ENCODE results near the gene MRPL19. TPM values are rescaled to one million over a fixed set of nuclear protein-coding genes. Genes with fewer than 3 reads are reported as not detected.
A peak's percentile ranks its signal among the peaks of the same experiment; 100 is the strongest.

Gene MRPL19
- total and polyA plus RNA-seq, 2 of the 13 experiments (the other 11 are each of a cell fraction or from before 2014, with no cell fraction given) = 43.2 to 163 TPM

DNA sequence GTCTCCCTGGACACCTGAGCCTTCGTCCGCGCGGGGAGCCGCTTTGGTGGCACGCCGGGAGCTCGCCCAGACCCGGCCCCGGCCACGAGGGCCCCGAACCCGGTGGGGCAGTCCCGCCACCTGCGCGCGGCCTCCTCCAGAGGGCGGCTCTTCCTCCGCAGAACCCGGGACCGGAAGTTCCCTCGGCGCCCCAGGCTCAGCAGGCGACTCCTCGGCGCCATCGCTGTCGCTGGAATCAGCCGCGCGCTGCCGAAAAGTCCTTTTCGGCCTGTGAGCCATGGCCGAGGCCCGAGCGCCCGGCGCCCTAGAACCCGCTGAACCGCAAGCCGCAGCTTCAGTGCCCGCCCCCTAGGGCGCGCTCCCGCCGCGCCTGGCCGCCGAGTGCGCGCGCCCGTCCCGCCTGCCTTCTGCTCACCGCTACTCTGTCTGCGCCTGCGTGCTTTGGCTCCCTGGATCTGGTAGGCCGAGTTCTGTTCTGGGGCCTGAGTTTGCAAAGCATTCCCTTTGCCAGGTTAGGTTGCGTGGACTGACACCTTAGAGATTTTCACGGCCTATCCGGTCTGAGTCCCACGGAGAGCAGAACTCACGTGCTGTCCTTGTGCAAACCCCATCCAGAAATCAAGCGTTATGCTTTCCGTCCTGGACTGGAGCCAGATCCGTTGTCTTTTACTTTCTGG, 64.1 kb downstream of the MRPL19 start, which contains the start of gene GCFC2 (continued):
- TF ChIP-seq, protein P1, sequence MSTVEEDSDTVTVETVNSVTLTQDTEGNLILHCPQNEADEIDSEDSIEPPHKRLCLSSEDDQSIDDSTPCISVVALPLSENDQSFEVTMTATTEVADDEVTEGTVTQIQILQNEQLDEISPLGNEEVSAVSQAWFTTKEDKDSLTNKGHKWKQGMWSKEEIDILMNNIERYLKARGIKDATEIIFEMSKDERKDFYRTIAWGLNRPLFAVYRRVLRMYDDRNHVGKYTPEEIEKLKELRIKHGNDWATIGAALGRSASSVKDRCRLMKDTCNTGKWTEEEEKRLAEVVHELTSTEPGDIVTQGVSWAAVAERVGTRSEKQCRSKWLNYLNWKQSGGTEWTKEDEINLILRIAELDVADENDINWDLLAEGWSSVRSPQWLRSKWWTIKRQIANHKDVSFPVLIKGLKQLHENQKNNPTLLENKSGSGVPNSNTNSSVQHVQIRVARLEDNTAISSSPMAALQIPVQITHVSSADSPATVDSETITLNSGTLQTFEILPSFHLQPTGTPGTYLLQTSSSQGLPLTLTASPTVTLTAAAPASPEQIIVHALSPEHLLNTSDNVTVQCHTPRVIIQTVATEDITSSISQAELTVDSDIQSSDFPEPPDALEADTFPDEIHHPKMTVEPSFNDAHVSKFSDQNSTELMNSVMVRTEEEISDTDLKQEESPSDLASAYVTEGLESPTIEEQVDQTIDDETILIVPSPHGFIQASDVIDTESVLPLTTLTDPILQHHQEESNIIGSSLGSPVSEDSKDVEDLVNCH (CRISPR knock-in tag; IDR thresholded peaks at IDR 0.05) = peak; percentile 95
- no peak for TF ChIP-seq CCAR2 (optimal IDR thresholded peaks at IDR 0.05; ENCODE audit: low read depth, low read length)
- peak; percentile 98 for TF ChIP-seq MEIS2 (CRISPR knock-in tag; IDR thresholded peaks at IDR 0.05)
- TF ChIP-seq ZSCAN30 (CRISPR knock-in tag; IDR thresholded peaks at IDR 0.05) = peak; percentile 97
- TF ChIP-seq SMARCE1 (IDR thresholded peaks at IDR 0.05; ENCODE audit: borderline replicate concordance) = no peak
- TF ChIP-seq, protein P2, sequence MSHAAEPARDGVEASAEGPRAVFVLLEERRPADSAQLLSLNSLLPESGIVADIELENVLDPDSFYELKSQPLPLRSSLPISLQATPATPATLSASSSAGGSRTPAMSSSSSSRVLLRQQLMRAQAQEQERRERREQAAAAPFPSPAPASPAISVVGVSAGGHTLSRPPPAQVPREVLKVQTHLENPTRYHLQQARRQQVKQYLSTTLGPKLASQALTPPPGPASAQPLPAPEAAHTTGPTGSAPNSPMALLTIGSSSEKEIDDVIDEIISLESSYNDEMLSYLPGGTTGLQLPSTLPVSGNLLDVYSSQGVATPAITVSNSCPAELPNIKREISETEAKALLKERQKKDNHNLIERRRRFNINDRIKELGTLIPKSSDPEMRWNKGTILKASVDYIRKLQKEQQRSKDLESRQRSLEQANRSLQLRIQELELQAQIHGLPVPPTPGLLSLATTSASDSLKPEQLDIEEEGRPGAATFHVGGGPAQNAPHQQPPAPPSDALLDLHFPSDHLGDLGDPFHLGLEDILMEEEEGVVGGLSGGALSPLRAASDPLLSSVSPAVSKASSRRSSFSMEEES (CRISPR knock-in tag; IDR thresholded peaks at IDR 0.05) = peak; percentile 93
- TF ChIP-seq ZNF615 (CRISPR knock-in tag; IDR thresholded peaks at IDR 0.05; ENCODE audit: borderline replicate concordance) = peak; percentile 99
- peak; percentile 78 for TF ChIP-seq ZNF143 (CRISPR knock-in tag; IDR thresholded peaks at IDR 0.05)
- TF ChIP-seq SRSF1 (optimal IDR thresholded peaks at IDR 0.05; ENCODE audit: low read depth, low read length) = peak; percentile 87
- TF ChIP-seq BCL6 (CRISPR knock-in tag; IDR thresholded peaks at IDR 0.05) = peak; percentile 86
- peak; percentile 89 for TF ChIP-seq PHF20 (CRISPR knock-in tag; IDR thresholded peaks at IDR 0.05)
- peak; percentile 99 for TF ChIP-seq ZNF431 (CRISPR knock-in tag; IDR thresholded peaks at IDR 0.05; ENCODE audit: borderline replicate concordance, low read depth)
- TF ChIP-seq MIXL1 (CRISPR knock-in tag; IDR thresholded peaks at IDR 0.05) = peak; percentile 82; the same call in 1 of the 2 replicates
- peak; percentile 99 for TF ChIP-seq CENPT (CRISPR knock-in tag; IDR thresholded peaks at IDR 0.05; ENCODE audit: low read depth)
- TF ChIP-seq ZNF3 (CRISPR knock-in tag; IDR thresholded peaks at IDR 0.05) = peak; percentile 74; the same call in 1 of the 2 replicates
- TF ChIP-seq KDM5B (CRISPR knock-in tag; IDR thresholded peaks at IDR 0.05; ENCODE audit: borderline replicate concordance) = peak; percentile 100
- no peak; the same call in 1 of the 2 replicates for TF ChIP-seq CENPX (CRISPR knock-in tag; IDR thresholded peaks at IDR 0.05)
- TF ChIP-seq ZNF510 (CRISPR knock-in tag; IDR thresholded peaks at IDR 0.05; ENCODE audit: low read depth) = peak; percentile 100
- TF ChIP-seq ZNF468 (CRISPR knock-in tag; IDR thresholded peaks at IDR 0.05) = peak; percentile 99; the same call in 1 of the 2 replicates
- TF ChIP-seq FLYWCH1 (CRISPR knock-in tag; IDR thresholded peaks at IDR 0.05) = peak; percentile 99
- TF ChIP-seq NONO (IDR thresholded peaks at IDR 0.05) = no peak
- TF ChIP-seq NONO (CRISPR knock-in tag; conservative IDR thresholded peaks at IDR 0.05) = peak; percentile 98
- TF ChIP-seq IRF2 (CRISPR knock-in tag; IDR thresholded peaks at IDR 0.05) = peak; percentile 83; the same call in 1 of the 2 replicates
- no peak; the same call in 1 of the 2 replicates for TF ChIP-seq DPF2 (CRISPR knock-in tag; IDR thresholded peaks at IDR 0.05; ENCODE audit: borderline replicate concordance, low read depth)
- TF ChIP-seq ZBTB8A (CRISPR knock-in tag; IDR thresholded peaks at IDR 0.05; ENCODE audit: borderline replicate concordance, low read depth) = peak; percentile 97
- peak; percentile 100 for TF ChIP-seq ZNF598 (CRISPR knock-in tag; IDR thresholded peaks at IDR 0.05; ENCODE audit: borderline replicate concordance)
- TF ChIP-seq SRSF4 (IDR thresholded peaks at IDR 0.05; ENCODE audit: low read depth, low read length, poor library complexity, severe bottlenecking) = no peak

All from HepG2 (cell line).